Right hindlimb (tissue), 1 donor: Measurements from ENCODE around the gene RPS18.

Experiments
- DNase-seq: peaks from one replicate; pipeline ENCODE4 v3.0.0-alpha.2; 2018

The RPS18 gene

GRCh38 chr6:33315793-33316602 lies 44.1 kb downstream of the RPS18 start:
- no peak for DNase-seq

DNA sequence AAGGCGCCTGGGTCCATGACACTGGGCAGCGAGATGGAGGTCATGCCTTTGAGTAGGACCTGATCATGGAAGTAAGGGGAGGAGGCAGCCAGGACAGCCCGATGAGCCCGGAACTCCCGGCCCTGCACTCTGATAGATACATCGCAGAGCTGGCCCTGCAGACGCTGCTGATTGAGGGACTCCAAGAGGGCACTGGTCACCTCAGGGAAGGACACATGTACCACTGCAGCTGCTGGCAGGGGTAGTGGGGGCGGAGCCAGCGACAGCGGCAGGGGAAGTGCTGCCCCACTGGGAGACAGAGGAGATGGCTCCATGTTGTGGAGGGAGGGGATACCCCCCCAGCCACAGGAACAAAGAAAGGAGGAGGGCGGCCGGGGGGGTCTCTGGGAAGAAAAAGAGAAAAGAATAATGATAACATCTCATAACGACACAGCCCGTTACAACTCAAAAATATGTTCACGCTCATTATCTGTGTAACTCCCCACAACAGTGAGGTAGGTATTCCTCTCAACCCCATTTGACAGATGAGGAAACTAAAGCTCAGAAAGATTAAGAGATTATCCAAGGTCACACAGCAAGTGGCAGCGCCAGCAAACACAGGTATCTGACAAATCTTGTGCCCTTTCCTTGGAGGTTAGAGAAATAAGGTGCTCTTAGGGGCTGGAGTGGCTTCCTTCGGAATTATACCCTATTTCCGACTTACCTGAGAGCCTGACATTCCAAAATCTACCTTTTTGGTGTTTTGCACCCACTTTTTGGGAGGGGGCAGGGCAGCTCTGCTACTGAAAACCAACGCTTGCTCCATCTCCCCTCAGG lies 44.9 kb downstream of the RPS18 start:
- peak; percentile 47 for DNase-seq

DNA sequence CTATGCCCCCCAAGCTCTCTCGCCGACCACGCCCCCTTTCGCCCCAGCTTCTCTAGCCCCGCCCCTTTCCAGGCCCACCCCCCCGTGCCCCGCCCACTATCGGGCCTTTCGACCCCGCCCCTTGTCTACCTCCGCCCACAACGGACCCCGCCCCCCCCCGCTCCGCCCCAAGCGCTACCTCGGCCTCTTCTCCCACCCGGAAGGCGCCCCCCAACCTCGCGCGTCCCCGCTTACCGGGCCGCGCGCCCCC lies 45.5 kb downstream of the RPS18 start:
- DNase-seq = no peak

DNA sequence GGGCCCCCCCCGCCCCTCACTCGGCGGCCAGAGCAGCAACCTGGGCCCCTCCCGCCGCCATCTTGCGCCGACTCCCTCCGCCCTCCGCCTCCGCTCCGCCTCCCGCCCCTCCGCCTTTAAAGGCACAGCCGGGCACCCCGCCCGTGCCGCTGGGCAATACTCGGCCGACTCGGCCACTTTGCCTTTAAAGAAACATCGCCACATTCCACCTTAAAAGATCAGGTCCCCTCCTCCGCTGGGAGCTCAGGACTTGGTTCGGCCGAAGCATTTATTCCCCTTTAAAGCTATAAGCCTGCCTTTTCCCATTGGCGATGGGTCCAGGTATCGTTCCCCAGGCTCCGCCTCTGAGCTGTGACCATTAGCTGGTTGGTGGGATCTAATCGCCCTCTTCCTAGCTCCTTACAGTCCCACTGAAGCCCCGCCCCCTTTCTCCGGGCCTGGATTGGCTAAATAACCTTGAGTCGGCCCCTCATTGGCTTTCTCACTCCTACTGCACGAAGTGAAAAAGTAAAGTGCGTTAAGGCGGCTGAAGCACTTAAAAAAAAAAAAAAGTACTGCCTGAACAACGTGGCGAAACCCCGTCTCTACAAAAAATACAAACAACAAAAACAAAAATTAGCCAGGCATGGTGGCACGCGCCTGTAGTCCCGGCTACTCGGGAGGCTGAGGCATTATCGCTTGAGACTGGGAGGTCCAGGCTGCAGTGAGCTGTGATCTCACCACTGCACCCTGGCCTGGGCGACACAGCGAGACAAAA lies 46.0 kb downstream of the RPS18 start, which contains the start of gene ZBTB22:
Gene ZBTB22 (minus strand): TSS at position 76 of the 757 bp plus-strand sequence. CDS start 828 bp downstream, outside the sequence.
- DNase-seq = peak; percentile 98

DNA sequence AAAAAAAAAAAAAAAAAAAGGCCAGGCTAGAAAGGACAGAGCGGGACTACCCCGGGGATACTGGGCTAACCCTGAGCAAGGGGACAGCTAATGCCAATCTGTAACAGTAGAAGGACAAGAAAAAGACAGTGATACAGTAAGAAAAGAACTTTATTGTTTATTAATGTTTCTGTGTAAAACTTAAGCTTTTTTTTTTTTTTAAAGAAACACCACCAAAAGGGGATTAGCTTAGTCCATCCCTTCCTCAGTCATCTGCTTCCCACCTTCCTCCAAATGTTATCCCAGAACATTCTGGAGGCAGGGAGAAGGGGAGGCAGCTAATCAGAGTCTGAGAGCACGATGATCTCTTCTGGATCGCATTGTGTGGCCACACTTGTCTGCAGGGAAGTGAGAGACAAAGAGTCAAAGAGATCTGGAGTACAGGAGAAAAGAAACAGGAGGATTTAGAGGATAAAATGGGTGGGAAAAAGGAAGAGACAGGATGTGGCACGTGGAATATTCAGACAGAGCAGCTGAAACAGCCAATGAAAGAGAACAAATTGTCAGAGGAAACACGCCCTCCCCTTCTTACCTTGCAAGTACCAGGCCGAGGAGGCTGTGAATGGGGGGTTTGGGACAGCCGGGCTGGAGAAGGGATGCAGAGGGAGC lies 46.7 kb downstream of the RPS18 start:
- DNase-seq = no peak

GRCh38 chr6:33319939-33320314 lies 48.1 kb downstream of the RPS18 start:
- no peak for DNase-seq

DNA sequence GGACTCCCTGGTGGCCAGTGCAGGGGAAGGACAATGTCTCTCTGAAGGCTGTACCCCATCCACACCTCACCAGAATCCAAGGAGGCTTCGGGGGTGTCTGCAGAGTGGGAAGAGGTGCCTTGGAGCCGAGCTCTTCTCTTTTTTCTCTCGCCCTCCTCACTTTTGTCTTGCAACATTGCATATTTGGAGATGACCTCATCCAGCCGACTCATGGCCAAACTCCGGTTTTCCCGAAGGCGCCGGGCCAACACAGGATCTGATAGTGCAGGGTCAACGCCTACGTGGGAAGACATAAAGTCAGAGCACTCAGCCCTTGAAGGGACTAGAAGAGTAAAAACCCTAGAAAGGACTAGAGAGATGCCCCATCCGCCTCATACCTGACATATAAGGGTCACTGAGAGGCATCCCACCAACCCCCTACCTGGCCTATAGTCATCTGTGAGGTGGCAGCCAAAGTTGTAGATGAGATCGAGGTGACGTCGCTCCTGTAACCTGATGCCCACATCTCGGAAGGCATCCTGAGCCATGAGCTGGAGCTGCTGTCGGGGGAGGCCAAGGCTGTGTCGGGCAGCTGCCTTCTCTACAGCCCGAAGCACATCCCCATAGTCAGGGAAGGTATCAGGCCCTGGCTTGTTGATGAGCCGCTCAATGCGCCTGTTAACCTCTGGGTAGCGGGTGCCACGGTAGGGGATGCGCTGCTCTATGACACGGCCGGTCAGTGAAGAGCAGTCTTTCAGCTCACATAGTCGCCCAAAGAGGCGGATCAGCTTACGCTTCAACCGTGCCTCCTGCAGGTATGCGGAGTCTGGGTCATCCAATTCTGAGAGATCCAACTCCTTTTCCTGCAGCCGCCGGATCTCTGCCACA lies 48.7 kb downstream of the RPS18 start:
- DNase-seq = no peak

- DNase-seq = no peak
Measured at GRCh38 chr6:33321227-33321626, 49.4 kb downstream of the RPS18 start.

- DNase-seq = no peak
Measured at GRCh38 chr6:33323623-33323948, 51.7 kb downstream of the RPS18 start.

DNA sequence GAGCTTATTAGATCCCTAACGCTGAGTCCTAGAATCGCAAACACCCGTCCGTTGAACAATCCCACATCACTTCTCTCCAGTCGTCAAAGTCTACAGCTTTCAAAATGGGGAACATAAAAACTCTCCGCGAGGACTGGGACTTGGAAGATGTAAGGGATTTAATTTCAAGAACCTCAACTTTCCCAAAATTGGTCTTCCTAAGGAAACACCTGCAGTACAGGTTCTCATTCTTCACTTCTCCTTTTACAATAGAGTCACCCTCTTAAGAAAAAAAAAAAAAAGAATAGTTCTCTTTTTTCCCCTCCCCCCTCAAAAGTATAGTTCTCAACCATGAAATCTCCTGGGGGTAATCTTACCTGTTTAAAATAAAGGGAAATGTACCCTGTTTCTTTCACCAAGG lies 52.2 kb downstream of the RPS18 start:
- DNase-seq = no peak
